ENCODE data around the gene LRRC70.

LRRC70 gene

DNA sequence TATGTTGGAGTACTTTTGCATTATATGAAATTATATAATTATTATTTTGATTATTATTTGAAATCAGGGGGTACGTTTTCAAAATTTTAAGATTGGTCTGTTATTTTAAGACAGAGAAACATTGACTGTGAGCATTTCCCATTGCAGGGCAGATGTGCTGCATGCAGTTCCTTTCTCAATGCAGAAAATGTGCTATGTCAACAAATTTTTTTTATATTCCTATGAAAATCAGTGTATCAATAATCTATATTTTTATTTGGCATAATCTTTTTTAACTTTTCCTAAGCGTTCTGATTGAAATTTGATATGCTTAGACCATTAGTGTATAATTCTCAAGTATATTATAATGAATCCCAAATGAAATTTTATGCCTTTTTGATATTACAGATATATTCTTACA lies 41.8 kb upstream of the LRRC70 start:
- no peak overlapping the region for H2AFZ ChIP-seq (ENCODE audit: insufficient read depth, low read length, poor library complexity)
- no peak overlapping the region for H3K18ac ChIP-seq (ENCODE audit: low read length)
- H2BK120ac ChIP-seq (ENCODE audit: insufficient read depth, low read length, poor library complexity), result no peak overlapping the region
- peaks cover 0 to 5% of the 10 kb centered on the region in 2 experiments for H3K36me3 ChIP-seq (ENCODE audit: control insufficient read depth in 1 of 2, insufficient read depth in 2 of 2, low read length in 2 of 2)
- H3K27ac ChIP-seq (ENCODE audit: low read depth, low read length), result no peak overlapping the region
- H3K4me2 ChIP-seq (ENCODE audit: low read length), result no peak overlapping the region
- no peak overlapping the region for H3K4ac ChIP-seq (ENCODE audit: low read depth, low read length)
- DNase-seq, result no peak
- no peaks in the 10 kb centered on the region for H3K9me3 ChIP-seq (ENCODE audit: insufficient read depth, low read depth, low read length)
- no peak overlapping the region for H3K23ac ChIP-seq (ENCODE audit: low read length)
- H2AK5ac ChIP-seq (ENCODE audit: low read length), result no peak overlapping the region
- no peak overlapping the region for H4K91ac ChIP-seq (ENCODE audit: low read depth, low read length)
- H3K79me1 ChIP-seq (ENCODE audit: low read length), result no peaks in the 10 kb centered on the region
- no peak overlapping the region for H2BK5ac ChIP-seq (ENCODE audit: low read depth, low read length, poor library complexity)
- no peaks in the 10 kb centered on the region for H3K4me1 ChIP-seq (ENCODE audit: control insufficient read depth in 1 of 2, insufficient read depth in 2 of 2, low read length in 2 of 2)
- H3K27me3 ChIP-seq (ENCODE audit: insufficient read depth, low read length), result no peaks in the 10 kb centered on the region
- no peaks in the 10 kb centered on the region for H3K79me2 ChIP-seq (ENCODE audit: control insufficient read depth, insufficient read depth, low read length, poor library complexity)
- no peak overlapping the region for H4K12ac ChIP-seq (ENCODE audit: low read depth, low read length)
- H4K8ac ChIP-seq (ENCODE audit: low read depth, low read length), result no peak overlapping the region
- H2BK12ac ChIP-seq (ENCODE audit: low read length), result no peak overlapping the region
- H3K14ac ChIP-seq (ENCODE audit: low read length), result no peak overlapping the region
- H3K9ac ChIP-seq (ENCODE audit: low read length), result no peak overlapping the region
- H3K4me3 ChIP-seq (ENCODE audit: low read depth, low read length), result no peak overlapping the region
- no CpG with 5 or more reads among the region's 2 CpGs for WGBS (ENCODE audit: extremely low coverage, insufficient coverage, insufficient read length)

DNA sequence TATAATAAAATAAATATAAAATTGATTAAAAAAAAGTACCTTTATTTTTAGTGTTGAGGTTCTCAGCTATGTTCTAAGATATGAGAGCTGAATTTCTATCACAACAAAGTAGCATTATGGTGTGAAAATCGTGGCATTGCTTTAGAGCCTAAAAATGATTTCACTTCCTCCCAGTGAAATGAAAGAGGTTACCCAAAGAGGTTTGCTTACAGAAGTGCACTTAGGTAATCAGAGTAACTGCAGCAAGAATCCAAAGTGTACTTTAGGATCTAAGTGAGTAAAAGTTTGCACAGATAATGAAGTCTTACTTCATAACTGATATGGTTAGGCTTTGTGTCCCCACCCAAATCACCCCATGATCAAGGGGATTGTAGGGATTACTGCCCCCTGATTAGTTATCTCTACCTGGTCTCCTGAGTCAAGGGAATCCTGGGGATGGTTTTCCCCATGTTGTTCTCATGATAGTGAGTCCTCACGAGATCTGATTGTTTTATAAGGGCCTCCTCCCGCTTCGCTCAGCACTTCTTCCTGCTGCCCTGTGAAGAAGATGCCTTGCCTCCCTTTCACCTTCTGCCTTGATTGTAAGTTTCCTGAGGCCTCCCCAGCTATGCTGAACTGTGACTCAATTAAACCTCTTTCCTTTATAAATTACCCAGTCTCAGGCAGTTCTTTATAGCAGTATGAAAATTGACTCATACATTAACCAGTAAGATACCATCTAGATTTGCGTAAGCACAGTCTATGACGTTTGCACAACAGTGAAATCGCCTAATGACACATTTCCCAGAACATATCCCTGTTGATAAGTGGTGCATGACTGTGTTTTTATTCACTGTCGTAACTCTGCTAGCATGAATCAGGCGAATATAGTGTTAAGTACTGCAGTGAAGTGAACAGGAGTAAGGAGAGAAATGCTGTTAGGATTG lies 40.3 kb upstream of the LRRC70 start:
- no peaks in the 10 kb centered on the region for H3K79me1 ChIP-seq (ENCODE audit: low read length)
- no peak overlapping the region for H3K9ac ChIP-seq (ENCODE audit: low read length)
- WGBS (ENCODE audit: extremely low coverage, insufficient coverage, insufficient read length), result no CpG with 5 or more reads among the region's 9 CpGs
- H2AFZ ChIP-seq (ENCODE audit: insufficient read depth, low read length, poor library complexity), result no peak overlapping the region
- DNase-seq, result peak; percentile 70 to 97
- no peak overlapping the region for H4K91ac ChIP-seq (ENCODE audit: low read depth, low read length)
- H2BK120ac ChIP-seq (ENCODE audit: insufficient read depth, low read length, poor library complexity), result no peak overlapping the region
- no peak overlapping the region for H3K23ac ChIP-seq (ENCODE audit: low read length)
- no peak overlapping the region for H2BK12ac ChIP-seq (ENCODE audit: low read length)
- H3K18ac ChIP-seq (ENCODE audit: low read length), result no peak overlapping the region
- peak overlapping the region; percentile 52 for H3K27ac ChIP-seq (ENCODE audit: low read depth, low read length)
- H2BK5ac ChIP-seq (ENCODE audit: low read depth, low read length, poor library complexity), result no peak overlapping the region
- H3K4me2 ChIP-seq (ENCODE audit: low read length), result no peak overlapping the region
- H3K14ac ChIP-seq (ENCODE audit: low read length), result no peak overlapping the region
- peaks cover 0 to 5% of the 10 kb centered on the region in 2 experiments for H3K36me3 ChIP-seq (ENCODE audit: control insufficient read depth in 1 of 2, insufficient read depth in 2 of 2, low read length in 2 of 2)
- H3K4me1 ChIP-seq (ENCODE audit: control insufficient read depth in 1 of 2, insufficient read depth in 2 of 2, low read length in 2 of 2), result no peaks in the 10 kb centered on the region
- no peak overlapping the region for H4K12ac ChIP-seq (ENCODE audit: low read depth, low read length)
- H3K79me2 ChIP-seq (ENCODE audit: control insufficient read depth, insufficient read depth, low read length, poor library complexity), result no peaks in the 10 kb centered on the region
- H4K8ac ChIP-seq (ENCODE audit: low read depth, low read length), result no peak overlapping the region
- no peak overlapping the region for H3K4me3 ChIP-seq (ENCODE audit: low read depth, low read length)
- H3K4ac ChIP-seq (ENCODE audit: low read depth, low read length), result no peak overlapping the region
- H3K9me3 ChIP-seq (ENCODE audit: insufficient read depth, low read depth, low read length), result no peaks in the 10 kb centered on the region
- no peak overlapping the region for H2AK5ac ChIP-seq (ENCODE audit: low read length)
- no peaks in the 10 kb centered on the region for H3K27me3 ChIP-seq (ENCODE audit: insufficient read depth, low read length)

DNA sequence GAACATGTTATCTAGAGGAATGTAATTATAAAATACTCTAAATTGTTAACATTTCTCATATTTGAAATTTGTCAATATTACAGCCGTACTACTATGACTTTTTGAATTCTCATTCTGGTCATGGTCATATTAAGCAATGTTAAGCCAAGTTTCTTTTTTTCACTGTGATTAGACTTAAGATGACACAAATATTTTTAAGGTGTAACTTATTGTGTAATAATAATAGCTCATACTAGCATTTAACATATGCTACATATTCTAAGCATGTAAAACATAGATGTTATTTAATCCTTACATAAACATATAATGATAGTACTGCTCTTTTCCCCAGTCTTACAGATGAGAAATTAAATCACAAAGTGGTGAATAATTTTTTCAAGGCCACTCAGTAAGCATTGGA lies 35.9 kb upstream of the LRRC70 start:
- Histone ChIP-seq H4K8ac (ENCODE audit: low read depth, low read length) (no peak overlapping the region), H3K4me3 (ENCODE audit: low read depth, low read length) (no peak overlapping the region), H2AK5ac (ENCODE audit: low read length) (no peak overlapping the region), H2BK5ac (ENCODE audit: low read depth, low read length, poor library complexity) (no peak overlapping the region), H3K4ac (ENCODE audit: low read depth, low read length) (no peak overlapping the region), H3K18ac (ENCODE audit: low read length) (no peak overlapping the region), H3K4me1 (ENCODE audit: control insufficient read depth in 1 of 2, insufficient read depth in 2 of 2, low read length in 2 of 2) (no peaks in the 10 kb centered on the region), H3K79me1 (ENCODE audit: low read length) (no peaks in the 10 kb centered on the region), H3K27me3 (ENCODE audit: insufficient read depth, low read length) (no peaks in the 10 kb centered on the region), H3K23ac (ENCODE audit: low read length) (no peak overlapping the region), H3K27ac (ENCODE audit: low read depth, low read length) (no peak overlapping the region), H2AFZ (ENCODE audit: insufficient read depth, low read length, poor library complexity) (no peak overlapping the region), H4K12ac (ENCODE audit: low read depth, low read length) (no peak overlapping the region), H3K9me3 (ENCODE audit: insufficient read depth, low read depth, low read length) (no peaks in the 10 kb centered on the region), H2BK12ac (ENCODE audit: low read length) (no peak overlapping the region), H3K79me2 (ENCODE audit: control insufficient read depth, insufficient read depth, low read length, poor library complexity) (no peaks in the 10 kb centered on the region), H3K36me3 (ENCODE audit: control insufficient read depth in 1 of 2, insufficient read depth in 2 of 2, low read length in 2 of 2) (peaks cover 0 to 5% of the 10 kb centered on the region in 2 experiments), H3K14ac (ENCODE audit: low read length) (no peak overlapping the region), H3K9ac (ENCODE audit: low read length) (no peak overlapping the region), H2BK120ac (ENCODE audit: insufficient read depth, low read length, poor library complexity) (no peak overlapping the region), H4K91ac (ENCODE audit: low read depth, low read length) (no peak overlapping the region), H3K4me2 (ENCODE audit: low read length) (no peak overlapping the region)
- WGBS (ENCODE audit: extremely low coverage, insufficient coverage, insufficient read length), result no CpG with 5 or more reads among the region's 1 CpG
- DNase-seq, result peak in 1 of 2 donors; percentile 38

- Histone ChIP-seq H3K27me3 (ENCODE audit: insufficient read depth, low read length) (no peaks in the 10 kb centered on the region), H2AFZ (ENCODE audit: insufficient read depth, low read length, poor library complexity) (no peak overlapping the region), H3K18ac (ENCODE audit: low read length) (no peak overlapping the region), H3K79me1 (ENCODE audit: low read length) (no peaks in the 10 kb centered on the region), H3K4me3 (ENCODE audit: low read depth, low read length) (no peak overlapping the region), H4K91ac (ENCODE audit: low read depth, low read length) (no peak overlapping the region), H3K23ac (ENCODE audit: low read length) (no peak overlapping the region), H2BK120ac (ENCODE audit: insufficient read depth, low read length, poor library complexity) (no peak overlapping the region), H4K8ac (ENCODE audit: low read depth, low read length) (no peak overlapping the region), H3K27ac (ENCODE audit: low read depth, low read length) (no peak overlapping the region), H3K9me3 (ENCODE audit: insufficient read depth, low read depth, low read length) (no peaks in the 10 kb centered on the region), H2AK5ac (ENCODE audit: low read length) (no peak overlapping the region), H3K79me2 (ENCODE audit: control insufficient read depth, insufficient read depth, low read length, poor library complexity) (no peaks in the 10 kb centered on the region), H2BK12ac (ENCODE audit: low read length) (no peak overlapping the region), H3K9ac (ENCODE audit: low read length) (no peak overlapping the region), H3K4ac (ENCODE audit: low read depth, low read length) (no peak overlapping the region), H3K14ac (ENCODE audit: low read length) (no peak overlapping the region), H3K4me1 (ENCODE audit: control insufficient read depth in 1 of 2, insufficient read depth in 2 of 2, low read length in 2 of 2) (peaks cover 0 to 3% of the 10 kb centered on the region in 2 experiments), H3K4me2 (ENCODE audit: low read length) (no peak overlapping the region), H4K12ac (ENCODE audit: low read depth, low read length) (no peak overlapping the region), H3K36me3 (ENCODE audit: control insufficient read depth in 1 of 2, insufficient read depth in 2 of 2, low read length in 2 of 2) (no peaks in the 10 kb centered on the region), H2BK5ac (ENCODE audit: low read depth, low read length, poor library complexity) (no peak overlapping the region)
- no CpG with 5 or more reads among the region's 3 CpGs for WGBS (ENCODE audit: extremely low coverage, insufficient coverage, insufficient read length)
- DNase-seq, result no peak
Measured at GRCh38 chr5:62547945-62548630, 30.5 kb upstream of the LRRC70 start.
